ENCODE data around the gene CCNY.

CCNY gene

DNA sequence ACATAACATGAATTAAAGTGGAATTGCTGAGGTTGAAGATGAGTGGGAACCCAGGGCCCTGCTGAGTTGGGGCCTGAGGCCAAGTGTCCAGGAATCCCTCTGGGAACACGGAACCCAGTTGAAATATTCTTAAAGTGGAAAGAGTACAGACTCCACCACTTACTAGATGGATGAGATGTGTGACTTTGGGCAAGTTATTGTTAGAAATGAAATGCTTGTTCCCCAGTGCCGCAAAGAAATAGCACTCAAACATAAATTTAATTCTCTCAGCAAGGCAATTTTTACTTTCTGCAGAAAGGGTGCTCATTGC lies 54.5 kb downstream of the CCNY start:
- TF ChIP-seq, protein P1, sequence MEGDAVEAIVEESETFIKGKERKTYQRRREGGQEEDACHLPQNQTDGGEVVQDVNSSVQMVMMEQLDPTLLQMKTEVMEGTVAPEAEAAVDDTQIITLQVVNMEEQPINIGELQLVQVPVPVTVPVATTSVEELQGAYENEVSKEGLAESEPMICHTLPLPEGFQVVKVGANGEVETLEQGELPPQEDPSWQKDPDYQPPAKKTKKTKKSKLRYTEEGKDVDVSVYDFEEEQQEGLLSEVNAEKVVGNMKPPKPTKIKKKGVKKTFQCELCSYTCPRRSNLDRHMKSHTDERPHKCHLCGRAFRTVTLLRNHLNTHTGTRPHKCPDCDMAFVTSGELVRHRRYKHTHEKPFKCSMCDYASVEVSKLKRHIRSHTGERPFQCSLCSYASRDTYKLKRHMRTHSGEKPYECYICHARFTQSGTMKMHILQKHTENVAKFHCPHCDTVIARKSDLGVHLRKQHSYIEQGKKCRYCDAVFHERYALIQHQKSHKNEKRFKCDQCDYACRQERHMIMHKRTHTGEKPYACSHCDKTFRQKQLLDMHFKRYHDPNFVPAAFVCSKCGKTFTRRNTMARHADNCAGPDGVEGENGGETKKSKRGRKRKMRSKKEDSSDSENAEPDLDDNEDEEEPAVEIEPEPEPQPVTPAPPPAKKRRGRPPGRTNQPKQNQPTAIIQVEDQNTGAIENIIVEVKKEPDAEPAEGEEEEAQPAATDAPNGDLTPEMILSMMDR (IDR thresholded peaks at IDR 0.05; ENCODE audit: control insufficient read depth, extremely low read depth, insufficient read depth): no peak
- H3K4me3 ChIP-seq (ENCODE audit: low read depth, low read length): no peak overlapping the region
- DNase-seq (ENCODE audit: low read depth): no peak

DNA sequence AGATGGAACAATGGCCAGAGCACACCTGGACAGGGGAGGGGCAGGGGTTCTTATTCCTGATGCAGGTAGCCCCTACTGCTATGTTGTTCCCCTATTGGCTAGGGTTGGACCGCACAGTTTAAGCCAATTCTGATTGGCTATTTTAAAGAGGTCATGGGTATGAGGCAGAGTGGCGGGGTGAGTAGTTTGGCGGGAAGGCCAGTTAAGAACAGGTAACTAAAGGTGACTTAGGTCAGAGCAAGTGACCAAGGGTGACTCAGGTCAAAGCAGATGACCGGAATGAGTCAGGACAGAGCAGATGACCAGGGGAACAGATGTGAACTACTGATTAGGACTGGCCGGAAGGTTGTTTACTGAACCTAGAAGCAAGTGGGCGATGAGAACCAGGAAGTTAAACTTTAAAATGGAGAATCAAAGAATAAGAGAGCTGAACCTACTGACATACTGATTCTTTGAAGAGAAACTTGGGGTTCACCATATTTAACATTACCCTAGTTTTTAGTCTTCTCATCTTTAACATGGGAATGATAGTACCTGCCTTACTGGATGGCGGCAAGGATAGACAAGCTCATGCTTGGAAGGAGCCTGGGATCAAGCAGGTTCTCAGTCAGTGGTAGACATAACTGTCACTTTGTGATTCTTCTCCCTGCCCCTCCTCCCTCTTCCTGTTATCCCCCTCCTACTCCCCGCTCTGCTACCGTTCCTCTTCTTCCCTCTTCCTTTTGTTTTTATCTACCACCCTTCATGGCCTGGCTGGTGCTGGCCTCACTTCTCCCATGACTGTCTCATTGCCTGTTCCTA lies 55.0 kb downstream of the CCNY start:
- TF ChIP-seq, protein P1 (IDR thresholded peaks at IDR 0.05; ENCODE audit: control insufficient read depth, extremely low read depth, insufficient read depth): no peak
- no peak for DNase-seq (ENCODE audit: low read depth)

DNA sequence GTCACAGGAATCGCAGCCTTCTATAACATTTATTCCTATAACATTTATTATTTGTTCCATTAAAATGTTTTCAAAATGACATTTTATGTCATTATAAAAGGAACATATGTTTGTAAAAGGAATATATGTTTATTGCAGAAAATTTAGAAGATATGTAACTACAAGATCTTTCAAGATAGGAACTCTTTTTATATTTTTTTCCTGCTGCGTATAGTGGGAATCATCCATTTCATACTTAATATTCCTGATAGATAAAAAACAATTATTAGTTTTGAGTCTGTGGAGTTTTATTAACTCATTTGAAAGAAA lies 55.6 kb downstream of the CCNY start:
- DNase-seq (ENCODE audit: low read depth): no peak
- TF ChIP-seq, protein P1 (IDR thresholded peaks at IDR 0.05; ENCODE audit: control insufficient read depth, extremely low read depth, insufficient read depth): no peak
- no peak overlapping the region for H3K4me3 ChIP-seq (ENCODE audit: low read depth, low read length)

More for the DNA sequence above, 55.0 kb downstream of the CCNY start:
- no peak overlapping the region for H3K4me3 ChIP-seq (ENCODE audit: low read depth, low read length)

DNA sequence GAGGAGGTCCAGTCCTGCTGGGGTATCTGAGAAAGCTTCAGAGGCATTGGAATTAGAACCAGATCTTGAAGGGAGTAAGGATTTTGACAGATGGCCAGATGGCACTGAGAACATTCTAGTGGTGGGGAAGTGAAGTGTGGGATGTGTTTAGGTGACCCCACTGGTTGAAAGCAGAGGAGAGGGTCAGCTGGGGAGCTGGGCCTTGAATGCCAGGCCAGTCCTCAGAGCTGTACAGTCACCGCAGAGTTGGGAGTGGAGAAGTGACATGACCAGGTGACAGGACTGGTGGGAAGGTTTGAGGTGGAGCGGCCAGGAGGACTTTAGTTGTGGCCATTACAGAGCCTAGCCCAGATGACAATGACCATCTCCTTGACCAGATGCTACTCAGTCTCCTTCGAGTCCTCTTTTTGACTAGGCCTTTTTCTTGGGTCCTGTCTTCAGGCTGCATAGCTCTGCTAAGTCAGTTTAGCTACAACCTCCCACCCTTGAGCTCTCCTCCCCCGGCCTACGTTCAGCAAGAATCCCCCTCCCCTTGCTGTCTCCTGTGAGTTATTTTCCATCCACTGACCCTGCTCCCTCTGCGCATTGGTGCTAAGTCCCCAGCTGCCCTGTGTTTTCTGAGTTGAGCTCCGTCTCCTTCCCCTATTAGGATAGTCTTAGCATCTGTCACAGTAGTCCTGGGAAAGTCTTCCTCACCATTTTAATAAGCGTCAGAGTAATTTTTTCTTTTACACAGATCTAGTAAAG lies 56.3 kb downstream of the CCNY start:
- DNase-seq (ENCODE audit: low read depth): no peak
- TF ChIP-seq, protein P1 (IDR thresholded peaks at IDR 0.05; ENCODE audit: control insufficient read depth, extremely low read depth, insufficient read depth): no peak

DNA sequence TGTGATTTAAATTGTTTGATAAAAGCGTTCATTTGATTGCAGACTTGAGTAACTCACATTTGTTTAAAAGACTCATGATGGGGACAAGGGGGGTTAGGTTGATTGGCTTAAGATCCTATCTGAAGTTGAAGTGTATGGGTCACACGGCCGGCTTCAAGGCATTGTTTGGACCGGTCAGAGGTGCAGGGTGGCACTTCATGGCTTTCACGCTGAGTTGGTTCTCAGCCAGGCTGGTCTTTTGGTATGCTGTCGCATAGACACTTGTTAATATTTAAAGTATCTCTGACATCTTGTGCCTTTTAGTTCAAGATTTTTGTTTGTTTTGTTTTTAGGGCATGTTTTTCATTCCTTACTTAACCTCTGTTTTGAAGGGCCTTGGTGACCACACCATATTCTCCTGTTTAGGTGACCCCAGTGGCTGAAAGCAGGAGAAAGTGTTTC lies 58.1 kb downstream of the CCNY start:
- TF ChIP-seq, protein P1 (IDR thresholded peaks at IDR 0.05; ENCODE audit: control insufficient read depth, extremely low read depth, insufficient read depth): no peak
- H3K4me3 ChIP-seq (ENCODE audit: low read depth, low read length): no peak overlapping the region
- no peak for DNase-seq (ENCODE audit: low read depth)

More for the DNA sequence above, 56.3 kb downstream of the CCNY start:
- H3K4me3 ChIP-seq (ENCODE audit: low read depth, low read length): no peak overlapping the region

DNA sequence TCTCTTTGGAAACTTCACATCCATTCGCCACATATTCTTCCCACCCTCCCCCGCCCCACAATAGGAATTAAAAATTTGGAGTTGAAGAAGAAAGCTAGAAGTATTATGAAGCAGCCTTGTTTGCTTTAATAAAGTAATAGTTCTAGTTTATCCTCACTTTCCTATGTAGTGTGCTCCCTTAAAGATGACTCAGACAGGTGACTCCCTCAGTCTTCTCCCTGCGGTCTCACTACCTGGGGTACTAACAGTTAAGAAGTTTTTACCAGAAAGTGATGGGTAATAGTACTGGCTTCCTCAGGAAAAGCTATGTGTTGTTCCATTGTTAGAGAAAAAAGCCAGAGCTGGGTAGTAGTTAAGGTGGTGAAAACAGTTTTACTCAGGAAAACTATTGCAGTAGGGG lies 58.6 kb downstream of the CCNY start:
- TF ChIP-seq, protein P1 (IDR thresholded peaks at IDR 0.05; ENCODE audit: control insufficient read depth, extremely low read depth, insufficient read depth): no peak
- no peak for DNase-seq (ENCODE audit: low read depth)
- H3K4me3 ChIP-seq (ENCODE audit: low read depth, low read length): no peak overlapping the region

Data from LNCaP clone FGC (cell line).